Activated effector memory CD4-positive, alpha-beta T cell treated with Interleukin-2 at 50 U/mL for 16 hours (primary cell): Measurements from ENCODE around the gene TFAP2E.

ENCODE experiments used
- DNase-seq: peaks from one replicate; pipeline ENCODE4 v3.0.0-alpha.2; 2020

TFAP2E gene

DNA sequence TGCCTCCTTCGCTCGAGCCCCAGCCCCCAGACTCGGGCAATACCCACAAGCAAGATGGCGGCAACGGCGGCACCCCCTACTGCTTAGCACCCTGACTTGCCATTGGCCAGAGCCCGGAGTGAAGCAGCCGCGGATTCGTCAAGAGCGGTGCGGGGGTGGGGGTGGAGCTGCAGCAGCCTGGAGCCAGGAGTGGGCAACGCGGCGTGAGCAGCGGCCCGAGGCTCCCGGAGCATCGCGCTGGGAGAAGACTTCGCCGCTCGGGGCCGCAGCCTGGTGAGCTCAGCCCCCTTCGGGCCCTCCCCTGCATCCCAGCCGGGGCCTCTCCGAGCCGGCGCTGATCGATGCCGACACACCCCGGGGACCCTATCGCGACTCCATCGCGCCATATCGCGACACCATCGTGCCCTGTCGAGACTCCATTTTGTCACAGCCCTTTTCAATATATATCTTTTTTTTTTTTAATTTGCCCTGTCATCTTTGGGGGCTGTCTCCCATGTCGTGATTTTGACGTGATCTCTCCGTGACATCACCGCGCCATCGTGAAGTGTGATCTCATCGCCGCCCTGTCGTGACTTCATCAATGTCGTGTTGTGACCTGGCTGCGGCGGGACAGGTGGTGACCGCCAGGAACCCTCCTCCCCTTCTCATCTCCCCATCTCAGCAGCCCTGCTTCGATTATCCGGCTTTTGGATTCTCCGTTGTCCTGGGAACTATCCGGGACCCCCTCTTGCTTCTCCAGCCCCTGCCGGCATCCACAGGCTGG lies 15.3 kb upstream of the TFAP2E start, which contains the start of gene NCDN:
Gene NCDN (plus strand): TSS at position 189 of the 763 bp plus-strand sequence. CDS start 392 bp downstream, at position 581.
- peak; percentile 94 for DNase-seq

DNA sequence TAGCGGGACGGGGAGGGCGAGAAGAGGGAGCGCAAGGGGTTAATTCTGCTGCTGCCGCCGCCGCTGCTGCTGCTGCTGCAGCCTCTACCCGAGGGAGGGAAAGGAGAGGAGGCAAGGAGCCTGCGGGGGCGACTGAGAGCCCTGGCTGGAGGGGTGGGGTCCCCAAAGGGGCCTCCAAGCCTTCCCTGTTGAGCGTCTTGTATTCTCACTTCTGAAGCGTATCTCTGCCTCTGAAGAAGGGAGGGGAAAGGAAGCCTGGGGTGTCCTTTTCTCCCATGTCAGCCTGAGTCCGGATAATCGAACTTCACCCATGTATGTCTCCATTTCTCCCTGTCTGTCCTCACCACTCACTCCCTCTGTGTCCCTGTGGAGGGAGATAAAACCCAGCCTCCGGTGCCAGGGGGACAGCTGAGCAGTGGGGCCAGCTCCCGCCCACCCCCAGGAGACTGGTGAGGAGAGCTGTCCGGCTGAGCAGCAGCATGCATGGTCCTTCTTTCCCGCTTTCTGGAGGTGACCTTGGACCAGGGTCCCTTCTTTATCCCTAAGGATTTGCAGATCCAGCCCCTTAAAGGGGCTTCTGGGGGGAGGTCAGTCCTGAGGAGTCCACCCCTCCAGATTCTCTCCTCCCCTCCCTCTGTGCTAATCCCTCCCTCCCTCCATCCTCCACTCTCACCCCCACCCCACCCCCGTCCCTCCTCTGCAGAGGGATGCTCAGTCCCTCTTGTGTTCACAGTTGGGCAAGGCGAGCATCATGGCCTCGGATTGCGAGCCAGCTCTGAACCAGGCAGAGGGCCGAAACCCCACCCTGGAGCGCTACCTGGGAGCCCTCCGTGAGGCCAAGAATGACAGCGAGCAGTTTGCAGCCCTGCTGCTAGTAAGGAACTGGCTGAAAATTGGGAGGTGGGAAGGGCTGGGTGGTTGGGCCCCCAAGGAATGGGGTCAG lies 14.5 kb upstream of the TFAP2E start:
- DNase-seq = no peak

DNA sequence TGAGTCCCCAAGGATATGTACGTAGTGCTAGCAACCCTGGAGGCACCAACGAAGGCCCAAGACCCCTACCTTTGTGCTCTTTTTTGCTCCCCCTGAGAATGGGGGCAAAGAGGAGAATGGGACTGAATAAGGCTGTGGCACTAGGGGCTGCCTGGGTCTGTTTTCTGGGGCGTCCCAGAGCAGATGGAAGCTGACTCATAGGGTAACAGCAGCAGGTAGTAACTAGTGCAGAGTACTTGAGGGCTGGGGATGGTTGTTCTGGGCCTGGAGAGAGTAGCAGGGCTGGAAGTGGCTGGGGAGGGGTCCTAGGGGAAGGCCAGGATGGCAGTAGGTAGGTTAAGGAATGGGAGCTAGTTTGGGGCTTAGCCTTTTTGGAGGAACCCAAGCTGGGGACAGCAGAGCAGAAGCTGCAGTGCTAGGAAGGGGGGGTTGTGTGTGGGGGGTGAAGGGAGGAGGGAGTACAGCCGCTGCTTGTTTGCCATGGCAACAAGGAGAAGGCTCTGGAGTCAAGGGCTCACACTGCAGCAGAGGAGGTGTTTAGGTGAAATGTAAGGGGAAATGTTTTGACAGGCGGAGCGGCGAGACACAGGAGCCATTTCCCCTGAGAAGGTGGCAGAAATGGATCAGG lies 13.7 kb upstream of the TFAP2E start:
- DNase-seq = no peak

DNA sequence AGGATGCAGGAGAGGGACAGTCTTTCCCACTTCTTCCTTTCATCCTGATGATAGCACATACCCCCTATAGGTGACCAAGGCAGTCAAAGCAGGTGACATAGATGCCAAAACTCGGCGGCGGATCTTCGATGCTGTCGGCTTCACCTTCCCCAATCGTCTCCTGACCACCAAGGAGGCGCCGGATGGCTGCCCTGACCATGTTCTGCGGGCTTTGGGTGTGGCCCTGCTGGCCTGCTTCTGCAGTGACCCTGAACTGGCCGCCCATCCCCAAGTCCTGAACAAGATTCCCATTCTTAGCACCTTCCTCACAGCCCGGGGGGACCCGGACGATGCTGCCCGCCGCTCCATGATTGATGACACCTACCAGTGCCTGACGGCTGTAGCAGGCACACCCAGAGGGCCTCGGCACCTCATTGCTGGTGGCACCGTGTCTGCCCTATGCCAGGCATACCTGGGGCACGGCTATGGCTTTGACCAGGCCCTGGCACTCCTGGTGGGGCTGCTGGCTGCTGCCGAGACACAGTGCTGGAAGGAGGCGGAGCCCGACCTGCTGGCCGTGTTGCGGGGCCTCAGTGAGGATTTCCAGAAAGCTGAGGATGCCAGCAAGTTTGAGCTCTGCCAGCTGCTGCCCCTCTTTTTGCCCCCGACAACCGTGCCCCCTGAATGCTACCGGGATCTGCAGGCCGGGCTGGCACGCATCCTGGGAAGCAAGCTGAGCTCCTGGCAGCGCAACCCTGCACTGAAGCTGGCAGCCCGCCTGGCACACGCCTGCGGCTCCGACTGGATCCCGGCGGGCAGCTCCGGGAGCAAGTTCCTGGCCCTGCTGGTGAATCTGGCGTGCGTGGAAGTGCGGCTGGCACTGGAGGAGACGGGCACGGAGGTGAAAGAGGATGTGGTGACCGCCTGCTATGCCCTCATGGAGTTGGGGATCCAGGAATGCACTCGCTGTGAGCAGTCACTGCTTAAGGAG lies 12.6 kb upstream of the TFAP2E start:
- no peak for DNase-seq

DNA sequence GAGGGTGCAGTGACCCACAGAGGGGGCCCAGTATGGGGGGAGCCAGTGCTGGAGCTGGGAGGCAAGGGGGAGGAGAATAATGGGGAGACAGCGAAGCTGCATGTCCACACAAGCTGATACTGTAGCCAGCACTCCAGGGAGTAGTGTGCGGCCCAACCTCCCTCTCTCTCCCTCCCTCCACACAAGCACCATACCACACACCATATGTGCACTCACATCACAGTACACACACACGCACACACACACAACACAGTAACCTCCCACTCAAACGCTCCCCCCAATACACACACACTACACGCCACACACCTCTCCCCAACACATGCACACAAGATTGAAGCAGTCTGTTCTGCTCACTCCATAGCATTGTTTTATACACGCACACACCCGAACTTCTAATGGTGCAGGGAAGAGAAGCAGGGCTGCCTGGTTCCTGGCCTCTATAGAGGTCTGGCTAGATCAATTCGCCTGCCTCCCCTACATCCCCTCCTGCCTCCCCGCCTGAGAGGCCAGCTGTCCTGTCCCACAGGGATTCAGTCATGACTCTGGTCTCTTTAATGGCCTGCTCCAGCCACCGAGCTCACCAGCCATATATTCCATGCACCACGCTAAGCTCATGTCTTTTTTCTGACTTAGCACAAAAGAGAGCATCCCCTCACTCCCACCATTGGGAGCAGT lies 11.7 kb upstream of the TFAP2E start:
- DNase-seq = no peak

DNA sequence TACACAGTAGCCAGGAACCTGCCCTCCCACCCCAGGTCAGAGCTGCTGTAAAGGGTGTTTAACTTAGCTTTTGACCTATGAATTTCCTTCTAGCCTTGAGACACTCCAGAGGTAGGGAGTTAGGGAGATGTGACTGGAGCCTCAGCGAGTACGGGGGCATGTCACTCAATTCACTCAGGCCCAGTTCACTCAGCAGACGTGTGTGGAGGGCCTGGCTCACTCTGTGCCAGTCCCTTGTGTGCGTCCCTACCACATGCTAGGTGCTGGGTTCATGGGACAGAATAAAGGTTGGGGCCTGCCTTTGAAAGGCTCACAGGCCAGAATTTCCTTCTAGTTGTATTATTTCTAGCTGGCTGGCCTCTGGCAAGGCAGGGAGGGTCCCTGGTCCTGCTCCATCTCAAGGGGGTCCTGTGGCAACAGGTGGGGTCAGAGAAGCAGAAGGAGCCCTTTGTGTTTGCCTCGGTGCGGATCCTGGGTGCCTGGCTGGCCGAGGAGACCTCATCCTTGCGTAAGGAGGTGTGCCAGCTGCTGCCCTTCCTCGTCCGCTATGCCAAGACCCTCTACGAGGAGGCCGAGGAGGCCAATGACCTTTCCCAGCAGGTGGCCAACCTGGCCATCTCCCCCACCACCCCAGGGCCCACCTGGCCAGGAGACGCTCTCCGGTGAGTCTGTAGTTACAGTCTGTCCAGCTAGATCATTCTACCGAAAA lies 11.0 kb upstream of the TFAP2E start:
- no peak for DNase-seq

DNA sequence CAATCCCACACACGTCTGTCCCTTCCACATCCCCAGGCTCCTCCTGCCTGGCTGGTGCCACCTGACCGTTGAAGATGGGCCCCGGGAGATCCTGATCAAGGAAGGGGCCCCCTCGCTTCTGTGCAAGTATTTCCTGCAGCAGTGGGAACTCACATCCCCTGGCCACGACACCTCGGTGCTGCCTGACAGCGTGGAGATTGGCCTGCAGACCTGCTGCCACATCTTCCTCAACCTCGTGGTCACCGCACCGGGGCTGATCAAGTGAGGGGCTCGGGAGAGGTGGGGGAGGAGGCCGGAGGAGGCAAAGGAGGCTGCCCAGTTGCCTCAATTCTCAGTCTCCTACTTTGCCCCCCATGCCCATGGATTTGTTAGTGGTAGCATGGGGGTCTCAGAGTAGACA lies 9.9 kb upstream of the TFAP2E start:
- no peak for DNase-seq

DNA sequence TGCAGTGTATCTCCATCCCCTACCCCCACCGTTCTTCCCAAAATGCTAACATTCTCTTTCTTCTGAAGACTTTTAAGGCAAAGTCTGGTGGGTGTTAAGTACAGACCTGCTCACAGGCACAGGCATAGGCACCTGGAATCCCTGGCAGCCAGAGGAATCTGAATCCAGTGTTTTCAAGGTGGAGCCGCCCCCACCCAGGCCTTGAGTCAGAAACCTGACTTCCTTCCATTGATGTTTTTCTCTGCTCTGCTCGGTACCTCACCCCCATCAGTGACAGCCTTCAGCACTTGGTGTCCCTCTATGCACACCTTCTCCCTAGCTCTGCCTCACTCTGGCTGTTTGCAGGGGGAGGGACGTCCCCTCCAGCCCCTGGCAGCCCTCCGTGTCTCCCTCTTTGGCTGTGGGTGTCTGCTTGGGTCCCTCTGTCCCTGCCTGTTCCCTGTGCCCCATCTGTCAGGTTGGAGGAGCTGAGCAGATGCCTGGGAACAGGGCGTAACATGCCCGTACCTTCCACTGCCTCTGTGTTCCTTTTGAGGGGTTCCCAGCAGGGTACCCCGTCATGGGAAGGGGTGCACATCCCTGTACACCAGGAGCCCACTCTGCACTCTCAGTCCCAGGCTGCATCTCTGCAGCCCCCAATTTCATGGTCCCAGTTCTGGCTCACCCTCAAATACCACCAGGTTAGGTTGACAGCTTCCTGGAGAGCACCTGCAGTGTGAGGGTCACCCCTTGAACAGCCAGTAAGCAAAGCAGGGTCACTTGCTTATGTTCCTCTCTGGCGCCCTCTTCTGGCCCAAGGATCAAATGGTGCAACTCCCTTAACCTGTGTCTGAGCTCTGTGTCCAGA lies 8.9 kb upstream of the TFAP2E start:
- peak; percentile 61 for DNase-seq

DNA sequence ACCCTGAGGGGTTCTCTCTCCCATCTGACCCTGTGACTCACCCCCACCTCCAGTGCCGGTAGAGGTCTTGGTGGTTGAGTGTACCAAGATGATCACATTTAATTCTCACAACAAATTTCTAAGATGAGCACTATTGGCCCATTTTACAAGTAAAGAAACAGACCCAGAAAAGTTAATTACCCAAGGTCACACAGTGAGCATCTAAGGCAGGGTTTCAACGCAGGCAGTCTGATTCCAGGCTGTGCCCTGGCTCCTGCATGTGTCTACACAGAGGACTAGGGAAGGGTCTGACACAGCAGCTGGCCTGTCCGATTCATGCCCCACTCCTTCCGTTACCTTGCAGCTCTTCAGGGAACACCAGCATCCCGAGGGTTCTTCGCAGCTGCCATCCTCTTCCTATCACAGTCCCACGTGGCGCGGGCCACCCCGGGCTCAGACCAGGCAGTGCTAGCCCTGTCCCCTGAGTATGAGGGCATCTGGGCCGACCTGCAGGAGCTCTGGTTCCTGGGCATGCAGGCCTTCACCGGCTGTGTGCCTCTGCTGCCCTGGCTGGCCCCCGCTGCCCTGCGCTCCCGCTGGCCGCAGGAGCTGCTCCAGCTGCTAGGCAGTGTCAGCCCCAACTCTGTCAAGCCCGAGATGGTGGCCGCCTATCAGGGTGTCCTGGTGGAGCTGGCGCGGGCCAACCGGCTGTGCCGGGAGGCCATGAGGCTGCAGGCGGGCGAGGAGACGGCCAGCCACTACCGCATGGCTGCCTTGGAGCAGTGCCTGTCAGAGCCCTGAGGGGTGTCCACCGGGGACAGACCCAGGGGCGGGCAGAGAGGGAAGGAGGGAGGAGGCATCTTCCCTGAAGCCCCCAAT lies 8.0 kb upstream of the TFAP2E start:
- no peak for DNase-seq

DNA sequence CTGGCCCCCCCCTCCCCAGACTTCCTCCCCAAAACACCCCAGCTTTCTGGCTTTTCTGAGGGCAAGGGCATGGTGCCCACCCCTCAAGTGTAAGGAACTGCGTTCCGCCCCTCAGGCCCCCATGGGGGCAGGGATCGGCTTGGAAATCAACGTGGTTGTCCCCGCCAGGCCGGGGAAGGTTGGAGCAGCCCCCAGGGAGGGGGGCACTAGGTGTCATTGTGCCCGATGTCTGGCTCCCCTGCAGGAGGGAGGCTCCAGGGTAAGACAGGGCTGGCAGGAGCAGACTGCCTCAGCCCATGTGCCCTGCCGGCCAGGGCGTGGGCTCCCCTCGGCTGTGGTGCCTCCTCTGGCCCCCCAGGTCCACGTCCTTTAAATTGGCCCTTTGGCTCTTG lies 7.4 kb upstream of the TFAP2E start:
- no peak for DNase-seq

DNA sequence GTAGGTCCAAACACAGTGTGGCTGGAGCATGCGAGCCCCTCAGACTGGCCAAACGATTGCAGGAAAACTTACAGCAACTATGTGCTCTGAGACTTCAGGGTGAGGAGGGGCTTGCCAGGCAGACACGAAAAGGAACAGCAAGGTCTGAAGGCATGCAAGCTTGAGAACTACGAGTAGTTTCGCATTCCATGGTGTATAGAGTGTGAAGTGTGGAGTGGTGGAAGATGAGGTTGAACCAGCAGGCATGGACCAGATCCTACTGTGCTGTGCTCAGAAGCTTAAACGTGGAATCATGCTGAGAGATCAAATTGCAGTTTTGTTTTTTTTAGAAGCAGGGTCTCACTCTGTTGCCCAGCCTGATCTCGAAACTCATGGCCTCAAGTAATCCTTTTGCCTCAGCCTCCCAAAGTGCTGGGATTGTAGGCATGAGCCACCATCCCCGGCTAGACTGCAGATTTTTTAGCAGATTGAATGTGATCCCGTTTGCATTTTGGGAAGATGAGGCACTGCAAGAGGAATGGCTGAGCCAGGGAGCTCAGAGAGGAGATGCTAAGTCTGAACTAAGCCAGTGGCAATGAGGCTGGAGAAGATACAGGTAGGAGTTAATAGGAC lies 5.1 kb upstream of the TFAP2E start:
- no peak for DNase-seq

DNA sequence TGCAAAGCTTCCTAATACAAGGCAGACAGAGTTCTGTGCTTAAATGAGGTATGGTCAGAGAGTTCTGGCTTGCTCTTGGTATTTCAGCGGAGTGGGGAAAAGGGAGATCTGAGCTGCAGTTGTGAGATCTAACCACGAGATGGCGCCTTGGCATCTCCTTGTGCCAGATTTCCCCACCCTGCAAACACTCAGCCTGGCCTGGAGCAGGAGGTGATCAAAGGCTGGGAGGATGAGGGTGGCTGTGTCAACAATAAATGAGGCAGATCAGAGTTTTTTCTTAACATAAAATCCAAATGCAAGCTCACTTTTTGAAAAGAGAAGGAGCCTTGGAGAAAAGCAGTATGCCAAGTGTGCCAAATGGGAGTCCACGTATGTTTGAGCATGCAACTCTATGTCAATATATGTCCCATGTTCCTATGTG lies 4.1 kb upstream of the TFAP2E start:
- DNase-seq = peak; percentile 49

DNA sequence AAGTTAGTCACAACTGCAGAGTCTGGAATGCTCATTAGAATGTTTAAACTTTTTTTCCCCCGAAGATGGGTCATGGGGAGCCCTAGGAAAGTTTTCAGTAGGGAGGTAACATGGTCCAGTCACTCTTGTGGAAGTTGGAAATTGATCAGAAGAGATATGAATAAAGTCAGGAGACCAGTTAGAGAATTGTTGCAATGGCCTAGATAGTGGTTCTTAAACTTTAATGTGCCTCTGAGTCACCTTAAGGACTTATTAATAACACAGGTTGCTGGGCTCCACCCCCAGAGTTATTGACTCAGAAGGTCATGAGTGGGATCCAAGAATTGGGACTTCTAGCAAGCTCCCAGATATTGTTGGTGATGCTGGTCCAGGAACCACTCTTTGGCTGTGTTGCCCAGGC lies 3.2 kb upstream of the TFAP2E start:
- DNase-seq = no peak

DNA sequence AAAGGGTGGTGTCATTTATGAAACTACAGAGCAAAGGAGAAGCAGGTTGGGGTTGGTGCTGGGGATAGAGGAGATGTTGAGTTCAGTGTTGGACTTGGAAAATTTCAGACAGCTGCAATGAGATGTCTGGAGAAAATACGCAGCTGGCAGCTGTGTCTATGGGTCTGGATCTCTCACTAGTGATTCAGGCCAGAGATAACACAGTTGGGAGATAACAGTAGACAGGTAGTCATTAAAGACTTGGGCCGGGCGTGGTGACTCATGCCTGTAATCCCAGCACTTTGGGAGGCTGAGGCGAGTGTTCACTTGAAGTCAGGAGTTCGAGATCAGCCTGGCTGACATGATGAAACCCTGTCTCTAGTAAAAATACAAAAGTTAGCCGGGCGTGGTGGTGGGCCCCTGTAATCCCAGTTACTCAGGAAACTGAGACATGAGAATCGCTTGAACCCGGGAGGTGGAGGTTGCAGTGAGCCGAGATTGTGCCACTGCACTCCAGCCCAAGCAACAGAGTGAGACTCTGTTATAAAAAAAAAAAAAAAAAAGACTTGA lies 2.5 kb upstream of the TFAP2E start:
- no peak for DNase-seq

DNA sequence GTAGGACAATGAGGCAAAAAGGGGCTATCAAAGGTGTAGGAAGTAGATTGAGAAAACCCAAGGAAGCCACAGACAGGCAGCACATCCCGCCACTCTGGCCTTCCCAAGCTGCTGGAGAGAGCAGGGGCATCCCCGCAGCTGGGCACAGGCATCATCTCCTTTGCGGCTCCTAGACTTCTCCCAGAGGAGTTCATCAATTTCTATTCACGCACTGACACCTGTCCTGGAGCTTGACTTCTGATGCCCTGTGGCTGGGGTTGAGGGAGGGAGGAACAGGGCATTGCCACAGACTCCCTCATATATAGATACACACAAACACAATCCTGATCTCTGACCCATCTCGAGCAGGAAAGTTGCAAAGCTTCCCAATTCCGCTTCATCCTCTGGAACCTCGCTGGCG lies 1.9 kb upstream of the TFAP2E start:
- DNase-seq = no peak

DNA sequence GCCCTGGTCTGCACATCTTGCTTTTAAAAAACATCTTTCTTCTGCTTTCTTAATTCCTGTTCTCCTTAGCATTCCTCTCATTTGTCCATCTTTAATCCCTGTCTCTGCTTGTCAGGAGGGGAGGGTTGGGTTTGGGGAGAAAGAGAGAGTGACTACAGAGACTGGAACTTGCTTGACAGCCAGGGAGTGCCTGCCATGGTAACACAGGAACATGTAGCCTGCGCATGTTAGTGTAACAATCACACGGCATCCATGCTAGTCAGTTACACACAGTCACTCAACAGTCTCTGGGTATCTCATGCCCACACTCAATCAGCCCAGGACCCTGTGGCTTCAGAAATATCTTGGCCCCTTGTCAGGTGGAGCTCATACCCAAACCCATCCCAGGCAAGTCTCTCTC lies 818 bp upstream of the TFAP2E start:
- no peak for DNase-seq

DNA sequence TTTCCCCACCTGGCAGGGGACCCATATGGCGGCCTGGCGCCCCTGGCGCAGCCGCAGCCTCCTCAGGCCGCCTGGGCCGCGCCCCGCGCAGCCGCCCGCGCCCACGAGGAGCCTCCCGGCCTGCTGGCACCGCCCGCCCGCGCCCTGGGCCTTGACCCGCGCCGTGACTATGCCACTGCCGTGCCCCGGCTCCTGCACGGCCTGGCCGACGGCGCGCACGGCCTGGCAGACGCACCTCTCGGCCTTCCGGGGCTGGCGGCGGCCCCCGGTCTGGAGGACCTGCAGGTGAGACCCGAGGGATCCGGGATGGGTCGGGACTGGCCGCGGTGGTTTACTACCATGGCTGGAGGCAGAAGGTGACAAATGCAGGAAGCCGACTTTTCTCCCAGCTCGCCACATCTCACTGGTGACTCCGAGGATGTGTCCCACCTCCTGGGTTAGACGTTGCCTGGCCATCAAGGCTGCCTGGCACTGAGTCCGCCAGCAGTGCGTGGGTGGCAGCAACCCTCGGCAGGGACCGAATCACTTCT lies 1.1 kb downstream of the TFAP2E start:
- DNase-seq = no peak
